Activated CD4-positive, alpha-beta T cell treated with anti-CD3 and anti-CD28 coated beads for 36 hours (primary cell): ENCODE results near the gene FLT3LG. TPM values are rescaled to one million over a fixed set of nuclear protein-coding genes. Genes with fewer than 3 reads are reported as not detected.

ENCODE experiments used
- ATAC-seq: fragments of 200-7000 bp; cut with Tn5 transposase; one replicate; pipeline ENCODE4 v1.10.0; 2021; ENCODE audit warnings: mild to moderate bottlenecking, moderate library complexity
- CTCF ChIA-PET: fragments of 350-600 bp; sonication (Branson Sonifier 250); formaldehyde crosslinking; loops from one replicate; lab custom pipeline; 2021; ENCODE audit warnings: antibody characterized with exemption; lab: Charles Lee
- POLR2A ChIA-PET: fragments of 350-600 bp; sonication (Branson Sonifier 250); formaldehyde crosslinking; loops from one replicate; lab custom pipeline; 2021; ENCODE audit warnings: antibody characterized with exemption, inconsistent platforms; lab: Charles Lee
- DNase-seq: peaks from one replicate; pipeline ENCODE4 v3.0.0-alpha.2; 2020
- H3K27ac Mint-ChIP-seq: one replicate; pipeline ENCODE4 v1.8.0; 2021; ENCODE audit warnings: mixed read lengths
- H3K27me3 Mint-ChIP-seq: one replicate; pipeline ENCODE4 v1.8.0; 2021; ENCODE audit warnings: mixed read lengths
- H3K36me3 Mint-ChIP-seq: one replicate; pipeline ENCODE4 v1.8.0; 2021; ENCODE audit warnings: low read depth, mixed read lengths
- H3K4me1 Mint-ChIP-seq: one replicate; pipeline ENCODE4 v1.8.0; 2021; ENCODE audit warnings: mixed read lengths
- H3K4me3 Mint-ChIP-seq: one replicate; pipeline ENCODE4 v1.8.0; 2021; ENCODE audit warnings: mild to moderate bottlenecking, moderate library complexity, mixed read lengths
- H3K9me3 Mint-ChIP-seq: one replicate; pipeline ENCODE4 v1.8.0; 2021; ENCODE audit warnings: low read depth, mixed read lengths
- intact Hi-C, 2 experiments: fragments of 100-400 bp; cut with DNase I in 1 of 2; cut with micrococcal nuclease in 1 of 2; formaldehyde crosslinking; loops; one replicate each; pipeline versions ENCODE4 v1.14.2 to v1.15.1; 2022 to 2024; cut with DNase I, micrococcal nuclease
- total RNA-seq, 2 experiments: library from RNA; stranded (reverse); gene quantifications; one replicate each; pipeline ENCODE4 v1.2.3, GENCODE V29; 2021

FLT3LG gene, protein sequence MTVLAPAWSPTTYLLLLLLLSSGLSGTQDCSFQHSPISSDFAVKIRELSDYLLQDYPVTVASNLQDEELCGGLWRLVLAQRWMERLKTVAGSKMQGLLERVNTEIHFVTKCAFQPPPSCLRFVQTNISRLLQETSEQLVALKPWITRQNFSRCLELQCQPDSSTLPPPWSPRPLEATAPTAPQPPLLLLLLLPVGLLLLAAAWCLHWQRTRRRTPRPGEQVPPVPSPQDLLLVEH
- 10 to 100 TPM; 38.6 to 43.2 TPM for total RNA-seq

DNA sequence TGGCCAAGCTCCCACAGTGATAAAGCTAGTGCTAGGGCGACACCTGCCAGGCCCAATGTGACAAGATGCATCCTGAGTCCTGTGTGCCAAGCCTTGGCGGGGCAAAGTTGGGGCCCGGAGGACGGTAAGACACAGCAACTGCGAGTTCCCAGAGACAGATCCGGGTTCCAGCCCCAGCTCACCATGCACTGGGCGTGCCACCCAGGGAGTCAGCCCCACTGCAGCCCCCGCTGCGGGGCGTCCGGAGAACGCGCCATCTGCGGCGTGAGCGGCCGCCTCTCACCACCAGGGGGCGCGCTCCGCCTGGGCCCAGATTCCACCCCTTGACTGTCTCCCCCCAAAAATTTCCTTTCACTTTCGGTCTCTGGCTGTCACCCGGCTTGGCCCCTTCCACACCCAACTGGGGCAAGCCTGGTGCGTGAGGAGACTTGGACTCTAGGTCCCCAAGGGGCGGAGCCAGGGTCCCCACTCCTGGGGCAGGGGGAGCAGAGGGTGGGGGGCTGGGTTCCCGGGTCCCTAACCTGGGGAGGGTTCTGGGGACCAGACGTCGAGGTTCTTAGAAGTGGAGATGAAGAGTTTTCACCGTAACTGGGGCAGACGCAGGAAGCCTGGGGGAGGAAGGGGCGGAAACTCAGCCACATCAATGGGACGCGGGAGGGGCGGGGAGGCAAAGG is at the start of gene FLT3LG:
Gene FLT3LG, plus strand, starts transcription at position 348 of the 674 bp plus-strand sequence. CDS start 425 bp downstream, outside the sequence.
- Mint-ChIP-seq H3K27me3 (no peaks in the 10 kb centered on the region), H3K36me3 (peaks cover 9% of the 10 kb centered on the region), H3K4me3 (peak within 1 kb of the TSS; percentile 73), H3K9me3 (no peaks in the 10 kb centered on the region), H3K27ac (peak within 1 kb of the TSS; percentile 84), H3K4me1 (peaks cover 58% of the 10 kb centered on the region)
- ATAC-seq (peak; percentile 47), DNase-seq (peak; percentile 94)
- intact Hi-C loops, result loop anchor here (1.0 to 2.0 kb wide), 10 partner anchors 13 to 389 kb away; partner anchors contain the start of genes RPL13A (in 2 of the 2), ALDH16A1 (in 1 of the 2), DKKL1 (in 1 of the 2) and RPS11 (in 1 of the 2)
- POLR2A ChIA-PET, result interaction anchor here (0.5 to 1.4 kb wide), 5 partner anchors 17 to 431 kb away, joined by 3 to 4 read pairs (median 3); no protein-coding TSS in a partner anchor
- CTCF ChIA-PET, result interaction anchor here (0.8 to 2.2 kb wide), 8 partner anchors 14 to 91 kb away, joined by 3 to 7 read pairs (median 4); no protein-coding TSS in a partner anchor

DNA sequence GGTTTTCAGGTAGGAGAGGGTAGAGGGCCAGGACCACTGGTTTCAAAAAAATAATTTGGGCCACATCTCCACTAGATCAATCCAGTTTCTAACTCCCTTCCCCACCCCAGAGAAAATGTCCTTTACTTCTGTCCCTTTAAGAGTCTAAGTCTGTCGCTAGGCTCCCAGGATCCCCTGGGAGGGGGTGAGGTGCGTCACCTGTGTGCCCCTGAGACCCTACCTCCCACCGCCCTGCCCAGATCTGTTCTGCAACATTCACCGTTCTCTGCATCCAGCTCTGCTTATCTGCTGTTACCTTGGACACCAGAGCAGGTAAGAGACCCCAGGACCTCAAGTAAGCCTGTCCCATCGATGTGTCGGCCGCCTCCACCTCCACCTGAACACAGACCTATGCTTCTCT is 48.8 kb upstream of the FLT3LG start, which contains the start of gene GFY:
Gene GFY, plus strand, starts transcription at position 211 of the 400 bp plus-strand sequence. CDS start 1,043 bp downstream, outside the sequence.
- Mint-ChIP-seq H3K4me3 (no peak within 1 kb of the TSS), H3K27me3 (peaks cover 84% of the 10 kb centered on the region), H3K4me1 (peaks cover 56% of the 10 kb centered on the region), H3K9me3 (no peaks in the 10 kb centered on the region), H3K27ac (no peak within 1 kb of the TSS), H3K36me3 (no peaks in the 10 kb centered on the region)
- no peak for ATAC-seq
- intact Hi-C loops, result no loop called here
- ChIA-PET CTCF (interaction anchor here (0.7 to 1.8 kb wide), 5 partner anchors 11 to 728 kb away, joined by 3 to 7 read pairs (median 4); no protein-coding TSS in a partner anchor), POLR2A (no interaction called here)
- no peak for DNase-seq

DNA sequence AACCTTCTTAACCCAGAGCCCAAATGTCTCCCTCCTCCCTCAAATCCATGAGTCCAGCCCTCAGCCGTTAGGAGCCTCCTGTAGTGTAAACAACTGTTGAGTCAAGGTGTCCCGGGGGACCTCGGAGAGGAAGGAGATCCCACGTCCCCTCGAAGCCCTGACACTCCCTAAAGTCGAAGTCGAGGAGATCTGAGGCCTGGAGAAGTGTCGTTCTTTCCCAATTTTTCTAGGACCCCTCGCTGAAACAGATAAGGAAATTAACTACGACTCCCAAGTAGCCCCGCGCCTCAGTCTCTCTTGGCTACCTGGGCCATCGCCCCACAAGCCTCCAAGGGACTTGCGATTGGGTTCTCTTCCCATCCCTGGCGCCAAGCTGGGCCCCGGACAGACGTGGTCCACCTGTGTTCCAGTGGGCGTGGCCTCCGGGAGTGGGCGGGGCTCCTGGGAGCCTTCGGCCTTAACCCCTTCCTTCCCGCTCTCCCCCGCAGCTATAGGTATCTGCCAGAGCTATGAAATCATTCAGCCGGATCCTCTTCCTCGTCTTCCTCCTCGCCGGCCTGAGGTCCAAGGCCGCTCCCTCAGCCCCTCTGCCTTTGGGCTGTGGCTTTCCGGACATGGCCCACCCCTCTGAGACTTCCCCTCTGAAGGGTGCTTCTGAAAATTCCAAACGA is 48.0 kb upstream of the FLT3LG start:
- H3K36me3 Mint-ChIP-seq, result no peaks in the 10 kb centered on the region
- peaks cover 50% of the 10 kb centered on the region for H3K4me1 Mint-ChIP-seq
- ATAC-seq, result no peak
- no peak overlapping the region for H3K27ac Mint-ChIP-seq
- ChIA-PET CTCF (interaction anchor here (0.6 to 1.8 kb wide), 5 partner anchors 10 to 201 kb away, joined by 3 to 7 read pairs (median 3); no protein-coding TSS in a partner anchor), POLR2A (interaction anchor here (1.2 kb wide), 1 partner anchor 10 kb away, joined by 4 read pairs; no protein-coding TSS in a partner anchor)
- peaks cover 83% of the 10 kb centered on the region for H3K27me3 Mint-ChIP-seq
- peak; percentile 68 for DNase-seq
- no peak overlapping the region for H3K4me3 Mint-ChIP-seq
- intact Hi-C loops, result no loop called here
- no peaks in the 10 kb centered on the region for H3K9me3 Mint-ChIP-seq

DNA sequence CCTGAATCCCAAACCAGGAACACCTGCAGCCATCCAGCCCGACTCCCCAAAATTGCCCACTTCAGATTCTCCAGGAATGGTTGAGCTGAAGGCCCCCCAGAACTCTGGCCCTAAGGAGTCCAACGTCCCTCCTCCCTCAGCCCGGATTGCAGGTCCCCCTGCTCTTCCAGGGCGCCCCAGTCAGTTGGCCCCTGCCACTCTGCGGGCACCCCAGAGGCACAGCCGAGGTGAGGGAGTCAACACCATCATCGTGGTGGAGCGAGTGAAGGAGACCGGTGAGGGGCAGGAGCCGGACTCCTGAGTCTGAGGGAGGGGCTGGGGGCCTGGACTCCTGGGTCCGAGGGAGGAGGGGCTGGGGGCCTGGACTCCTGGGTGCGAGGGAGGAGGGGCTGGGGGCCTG is 46.7 kb upstream of the FLT3LG start:
- ChIA-PET CTCF (interaction anchor here (0.8 to 0.9 kb wide), 2 partner anchors 10 to 52 kb away, joined by 3 to 5 read pairs; no protein-coding TSS in a partner anchor), POLR2A (no interaction called here)
- Mint-ChIP-seq H3K4me3 (no peak overlapping the region), H3K36me3 (no peaks in the 10 kb centered on the region), H3K9me3 (no peaks in the 10 kb centered on the region), H3K27me3 (peaks cover 78% of the 10 kb centered on the region), H3K27ac (no peak overlapping the region), H3K4me1 (peaks cover 46% of the 10 kb centered on the region)
- DNase-seq, result no peak
- no peak for ATAC-seq
- intact Hi-C loops, result no loop called here

DNA sequence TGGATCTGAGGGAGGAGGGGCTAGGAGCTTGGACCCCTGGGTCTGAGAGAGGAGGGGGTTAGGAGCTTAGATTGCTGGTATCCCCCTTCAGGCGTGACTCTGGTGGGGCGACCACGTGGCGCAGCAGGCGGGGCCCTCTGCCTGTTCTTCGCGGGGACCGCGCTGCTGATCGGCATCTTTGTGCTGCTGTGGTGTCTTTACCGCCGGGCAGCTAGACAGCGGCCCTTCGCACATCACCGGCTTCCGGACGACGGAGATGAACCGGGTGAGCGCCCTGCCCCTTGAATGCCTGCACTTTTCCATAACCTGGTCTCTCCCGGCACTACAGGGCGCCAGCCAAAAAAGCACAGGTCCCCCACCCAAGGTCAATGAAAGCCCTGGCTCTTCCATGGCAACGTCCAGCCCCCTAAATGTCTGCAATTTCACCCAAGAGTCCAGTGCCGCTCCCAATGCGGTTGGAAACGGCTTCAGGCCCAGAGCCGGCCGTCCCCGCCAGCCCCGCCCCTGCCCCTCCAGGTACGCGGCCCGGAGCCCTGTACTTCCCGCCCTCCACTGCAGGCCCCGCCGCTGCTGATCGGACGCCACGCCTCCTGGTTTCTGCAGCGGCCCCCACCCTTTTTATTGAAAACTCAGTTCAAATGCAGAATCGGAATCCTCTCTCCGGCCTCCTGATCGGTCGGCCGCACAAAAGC is 46.0 kb upstream of the FLT3LG start:
- no peak overlapping the region for H3K4me3 Mint-ChIP-seq
- H3K27me3 Mint-ChIP-seq, result peaks cover 78% of the 10 kb centered on the region
- H3K36me3 Mint-ChIP-seq, result no peaks in the 10 kb centered on the region
- no peaks in the 10 kb centered on the region for H3K9me3 Mint-ChIP-seq
- peaks cover 42% of the 10 kb centered on the region for H3K4me1 Mint-ChIP-seq
- ChIA-PET CTCF (interaction anchor here (2.8 kb wide), 1 partner anchor 35 kb away, joined by 13 read pairs; no protein-coding TSS in a partner anchor), POLR2A (no interaction called here)
- intact Hi-C loops, result no loop called here
- peak; percentile 51 for DNase-seq
- ATAC-seq, result peak; percentile 28
- no peak overlapping the region for H3K27ac Mint-ChIP-seq

DNA sequence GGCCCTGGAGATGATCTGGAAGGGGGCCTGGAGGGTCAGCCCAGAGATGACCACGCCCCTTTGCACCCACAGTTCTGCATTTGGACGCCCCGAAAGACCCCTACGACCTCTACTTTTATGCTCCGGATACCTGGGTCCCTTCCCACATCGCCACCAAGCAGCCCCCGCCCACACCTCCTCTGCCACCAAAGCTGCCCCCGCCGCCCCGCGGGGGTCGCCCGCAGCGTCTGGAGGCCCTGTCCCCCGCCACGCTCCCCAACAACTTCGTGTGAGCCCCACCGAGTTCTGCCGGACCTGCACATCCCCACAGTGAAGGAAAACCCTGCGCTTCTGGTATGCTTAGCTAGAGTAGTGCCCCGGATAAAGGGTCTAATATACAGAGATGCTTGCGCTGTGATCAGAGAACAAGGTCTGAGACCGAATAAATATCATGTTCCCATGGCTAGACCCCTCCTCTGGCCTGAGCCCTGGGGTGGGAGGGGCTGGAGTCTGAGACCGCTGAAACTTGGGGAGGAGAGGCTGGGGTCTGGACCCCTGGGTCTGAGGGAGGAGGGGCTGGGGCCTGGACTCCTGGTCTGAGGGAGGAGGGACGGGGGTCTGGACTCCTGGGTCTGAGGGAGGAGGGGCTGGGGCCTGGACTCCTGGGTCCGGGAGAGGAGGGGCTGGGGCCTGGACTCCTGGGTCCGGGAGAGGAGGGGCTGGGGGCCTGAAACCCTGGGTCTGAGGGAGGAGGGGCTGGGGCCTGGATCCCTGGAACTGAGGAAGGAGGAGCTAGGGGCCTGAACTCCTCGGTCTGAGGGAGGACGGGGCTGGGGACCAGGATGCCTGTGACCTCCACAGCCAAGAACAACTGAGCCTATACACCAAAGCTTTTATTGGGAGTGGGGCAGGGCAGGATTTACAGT is 45.2 kb upstream of the FLT3LG start:
- intact Hi-C loops, result no loop called here
- DNase-seq (no peak), ATAC-seq (no peak)
- ChIA-PET POLR2A (no interaction called here), CTCF (interaction anchor here (1.6 to 2.8 kb wide), 2 partner anchors 12 to 35 kb away, joined by 4 to 13 read pairs; no protein-coding TSS in a partner anchor)
- Mint-ChIP-seq H3K9me3 (no peaks in the 10 kb centered on the region), H3K4me3 (no peak overlapping the region), H3K27me3 (peaks cover 79% of the 10 kb centered on the region), H3K27ac (no peak overlapping the region), H3K36me3 (no peaks in the 10 kb centered on the region), H3K4me1 (peaks cover 40% of the 10 kb centered on the region)

DNA sequence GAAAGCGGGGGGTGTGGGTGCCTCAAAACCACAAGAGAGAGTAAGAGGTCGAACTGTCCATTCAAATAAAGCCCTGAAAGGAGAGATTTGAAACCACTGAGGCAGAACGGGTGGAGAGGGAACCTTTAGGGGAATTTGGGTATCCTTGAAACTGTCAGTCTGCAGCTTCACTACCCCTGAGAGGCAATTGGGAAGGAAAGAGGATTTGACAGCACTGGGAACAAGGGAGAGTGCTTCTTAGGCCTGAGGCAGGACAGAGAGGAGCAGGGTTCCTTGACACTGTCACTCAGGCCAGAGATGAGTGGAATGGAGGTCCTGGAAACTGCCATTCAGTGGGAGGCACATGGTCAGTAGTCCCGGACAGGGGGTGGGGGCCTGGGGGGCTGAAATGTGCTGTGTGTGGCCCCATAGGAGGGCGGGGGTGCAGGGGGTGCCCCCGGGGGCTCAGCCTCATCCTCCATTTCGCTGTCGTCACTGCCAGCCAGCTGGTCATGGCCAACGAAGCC is 43.8 kb upstream of the FLT3LG start:
- intact Hi-C loops, result loop anchor here in 1 of 2 experiments (1.0 kb wide), 1 partner anchor 38 kb away; no protein-coding TSS in a partner anchor
- POLR2A ChIA-PET, result no interaction called here
- CTCF ChIA-PET, result interaction anchor here (0.5 to 2.8 kb wide), 5 partner anchors 10 to 37 kb away, joined by 3 to 13 read pairs (median 4); no protein-coding TSS in a partner anchor
- DNase-seq (no peak), ATAC-seq (no peak)
- Mint-ChIP-seq H3K36me3 (no peaks in the 10 kb centered on the region), H3K9me3 (no peaks in the 10 kb centered on the region), H3K4me3 (no peak overlapping the region), H3K27me3 (peaks cover 78% of the 10 kb centered on the region), H3K27ac (no peak overlapping the region), H3K4me1 (peaks cover 34% of the 10 kb centered on the region)

DNA sequence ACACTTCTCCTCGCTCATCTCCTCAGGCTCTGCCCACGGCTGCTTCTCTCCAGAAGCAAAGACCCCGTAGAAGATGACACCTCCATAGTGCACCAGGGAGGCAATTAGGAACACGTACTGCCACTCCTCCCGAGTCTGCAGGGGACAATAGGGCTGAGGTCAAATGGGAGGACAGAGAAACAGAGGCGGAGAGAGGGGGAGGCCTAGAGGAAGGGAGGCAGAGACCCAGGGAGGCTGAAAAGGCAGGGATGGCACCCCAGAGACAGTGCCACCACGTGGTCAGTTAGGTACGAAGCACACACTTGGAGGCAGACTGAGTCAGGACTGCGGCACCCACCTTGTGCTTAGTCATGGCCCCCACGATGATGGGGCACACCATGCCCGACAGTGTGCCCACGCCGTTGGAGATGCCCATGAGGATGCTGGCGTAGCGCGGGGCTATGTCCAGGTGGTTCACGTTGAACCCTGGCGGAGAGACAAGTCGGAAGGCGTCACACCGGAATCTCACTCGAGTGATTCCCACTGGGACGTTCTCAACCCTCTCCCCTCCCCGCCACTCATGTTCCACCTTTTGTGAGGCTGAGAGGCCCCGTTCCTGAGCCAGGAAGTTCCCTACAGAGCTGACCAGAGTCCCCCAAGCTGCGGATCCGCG is 43.2 kb upstream of the FLT3LG start:
- ATAC-seq, result peak; percentile 63

DNA sequence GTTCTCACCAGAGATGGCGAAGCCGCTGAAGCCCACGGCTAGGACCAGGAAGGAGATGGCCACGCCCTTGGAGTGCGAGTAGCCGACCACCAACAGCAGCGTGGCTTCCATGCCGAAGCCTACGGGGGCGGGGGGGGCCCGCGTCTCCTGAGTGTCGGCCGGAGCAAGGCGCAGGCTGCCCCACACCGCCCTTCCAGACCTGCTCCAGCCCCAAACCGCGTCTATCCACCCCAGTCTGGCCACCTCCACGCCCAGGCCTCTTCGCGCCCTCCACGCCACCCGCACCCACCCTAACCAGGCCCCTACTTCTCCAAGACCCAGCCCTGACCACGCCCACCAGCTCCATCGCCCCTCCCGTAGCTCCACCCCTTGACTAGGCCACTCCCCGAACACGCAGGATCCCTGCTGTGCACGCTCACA is 42.7 kb upstream of the FLT3LG start:
- Mint-ChIP-seq H3K27ac (no peak overlapping the region), H3K27me3 (peaks cover 76% of the 10 kb centered on the region), H3K9me3 (no peaks in the 10 kb centered on the region), H3K36me3 (no peaks in the 10 kb centered on the region), H3K4me3 (no peak overlapping the region), H3K4me1 (peaks cover 38% of the 10 kb centered on the region)
- DNase-seq (peak; percentile 55), ATAC-seq (no peak)
- intact Hi-C loops, result no loop called here
- ChIA-PET CTCF (interaction anchor here (0.6 to 1.0 kb wide), 2 partner anchors 11 to 22 kb away, joined by 3 read pairs; no protein-coding TSS in a partner anchor), POLR2A (no interaction called here)

More for the DNA sequence above, 43.2 kb upstream of the FLT3LG start:
- CTCF ChIA-PET, result interaction anchor here (1.0 to 2.8 kb wide), 4 partner anchors 10 to 37 kb away, joined by 3 to 13 read pairs (median 4); no protein-coding TSS in a partner anchor
- Mint-ChIP-seq H3K27me3 (peaks cover 76% of the 10 kb centered on the region), H3K9me3 (no peaks in the 10 kb centered on the region), H3K36me3 (no peaks in the 10 kb centered on the region), H3K4me1 (peaks cover 34% of the 10 kb centered on the region), H3K4me3 (no peak overlapping the region), H3K27ac (no peak overlapping the region)
- POLR2A ChIA-PET, result no interaction called here
- DNase-seq, result peak; percentile 71
- intact Hi-C loops, result loop anchor here in 1 of 2 experiments (1.0 kb wide), 1 partner anchor 39 kb away; no protein-coding TSS in a partner anchor
